ENCODE measurements around the gene THSD4.

THSD4 gene

GRCh38 chr15:71352765-71353164 is 237.5 kb downstream of the THSD4 start:
- ChIA-PET CTCF (no interaction called here), POLR2A (no interaction called here)
- H3K4me3 ChIP-seq (ENCODE audit: control insufficient read depth in 1 of 7, extremely low read depth in 1 of 7, insufficient read depth in 4 of 7, low read depth in 2 of 7, low read length in 6 of 7), result no peak overlapping the region
- no peak overlapping the region for H3K27ac ChIP-seq (ENCODE audit: insufficient read depth in 1 of 2, low read depth in 1 of 2, low read length in 2 of 2, poor library complexity in 1 of 2, severe bottlenecking in 2 of 2)
- H3K27me3 ChIP-seq (replicated peaks in 2 of 5; ENCODE audit: control insufficient read depth in 4 of 5, insufficient read depth in 5 of 5, low read length in 4 of 5), result peaks cover 0 to 10% (median 4%) of the 10 kb centered on the region in 5 experiments
- H3K4me1 ChIP-seq (ENCODE audit: control extremely low read depth in 1 of 4, control insufficient read depth in 4 of 4, insufficient read depth in 4 of 4, low read length in 3 of 4), result no peaks in the 10 kb centered on the region
- DNase-seq, result no peak
- 83% methylated on average over 4 of the region's 6 CpGs for WGBS (ENCODE audit: insufficient coverage)
- H3K9me3 ChIP-seq (ENCODE audit: control extremely low read depth in 1 of 5, control insufficient read depth in 4 of 5, insufficient read depth in 2 of 5, low read depth in 1 of 5, low read length in 4 of 5), result no peaks in the 10 kb centered on the region
- H3K36me3 ChIP-seq (ENCODE audit: control insufficient read depth in 4 of 4, insufficient read depth in 4 of 4, low read length in 3 of 4), result no peaks in the 10 kb centered on the region

GRCh38 chr15:71353171-71353570 is 237.9 kb downstream of the THSD4 start:
- WGBS (ENCODE audit: insufficient coverage), result 100% methylated on average over 1 of the region's 2 CpGs
- no peak overlapping the region for H3K27ac ChIP-seq (ENCODE audit: insufficient read depth in 1 of 2, low read depth in 1 of 2, low read length in 2 of 2, poor library complexity in 1 of 2, severe bottlenecking in 2 of 2)
- DNase-seq, result no peak
- H3K36me3 ChIP-seq (ENCODE audit: control insufficient read depth in 4 of 4, insufficient read depth in 4 of 4, low read length in 3 of 4), result no peaks in the 10 kb centered on the region
- H3K4me3 ChIP-seq (ENCODE audit: control insufficient read depth in 1 of 7, extremely low read depth in 1 of 7, insufficient read depth in 4 of 7, low read depth in 2 of 7, low read length in 6 of 7), result no peak overlapping the region
- H3K27me3 ChIP-seq (replicated peaks in 2 of 5; ENCODE audit: control insufficient read depth in 4 of 5, insufficient read depth in 5 of 5, low read length in 4 of 5), result peaks cover 0 to 11% (median 2%) of the 10 kb centered on the region in 5 experiments
- no peaks in the 10 kb centered on the region for H3K4me1 ChIP-seq (ENCODE audit: control extremely low read depth in 1 of 4, control insufficient read depth in 4 of 4, insufficient read depth in 4 of 4, low read length in 3 of 4)
- ChIA-PET CTCF (no interaction called here), POLR2A (no interaction called here)
- no peaks in the 10 kb centered on the region for H3K9me3 ChIP-seq (ENCODE audit: control extremely low read depth in 1 of 5, control insufficient read depth in 4 of 5, insufficient read depth in 2 of 5, low read depth in 1 of 5, low read length in 4 of 5)

GRCh38 chr15:71355268-71355667 is 240.0 kb downstream of the THSD4 start:
- Histone ChIP-seq H3K27me3 (replicated peaks in 2 of 5; ENCODE audit: control insufficient read depth in 4 of 5, insufficient read depth in 5 of 5, low read length in 4 of 5) (peaks cover 0 to 8% (median 2%) of the 10 kb centered on the region in 5 experiments), H3K4me1 (ENCODE audit: control extremely low read depth in 1 of 4, control insufficient read depth in 4 of 4, insufficient read depth in 4 of 4, low read length in 3 of 4) (no peaks in the 10 kb centered on the region), H3K4me3 (ENCODE audit: control insufficient read depth in 1 of 7, extremely low read depth in 1 of 7, insufficient read depth in 4 of 7, low read depth in 2 of 7, low read length in 6 of 7) (no peak overlapping the region), H3K27ac (ENCODE audit: insufficient read depth in 1 of 2, low read depth in 1 of 2, low read length in 2 of 2, poor library complexity in 1 of 2, severe bottlenecking in 2 of 2) (no peak overlapping the region), H3K36me3 (ENCODE audit: control insufficient read depth in 4 of 4, insufficient read depth in 4 of 4, low read length in 3 of 4) (no peaks in the 10 kb centered on the region), H3K9me3 (ENCODE audit: control extremely low read depth in 1 of 5, control insufficient read depth in 4 of 5, insufficient read depth in 2 of 5, low read depth in 1 of 5, low read length in 4 of 5) (no peaks in the 10 kb centered on the region)
- WGBS (ENCODE audit: insufficient coverage), result 91% methylated on average over 2 of the region's 3 CpGs
- POLR2A ChIA-PET, result no interaction called here
- CTCF ChIA-PET, result no interaction called here
- no peak for DNase-seq

- WGBS (ENCODE audit: insufficient coverage), result 93% methylated on average over 6 of the region's 9 CpGs
- no peak for DNase-seq
- H3K9me3 ChIP-seq (ENCODE audit: control extremely low read depth in 1 of 5, control insufficient read depth in 4 of 5, insufficient read depth in 2 of 5, low read depth in 1 of 5, low read length in 4 of 5), result no peaks in the 10 kb centered on the region
- H3K36me3 ChIP-seq (ENCODE audit: control insufficient read depth in 4 of 4, insufficient read depth in 4 of 4, low read length in 3 of 4), result no peaks in the 10 kb centered on the region
- no peak overlapping the region for H3K27ac ChIP-seq (ENCODE audit: insufficient read depth in 1 of 2, low read depth in 1 of 2, low read length in 2 of 2, poor library complexity in 1 of 2, severe bottlenecking in 2 of 2)
- no peak overlapping the region for H3K4me3 ChIP-seq (ENCODE audit: control insufficient read depth in 1 of 7, extremely low read depth in 1 of 7, insufficient read depth in 4 of 7, low read depth in 2 of 7, low read length in 6 of 7)
- peaks cover 0 to 10% (median 0%) of the 10 kb centered on the region in 5 experiments for H3K27me3 ChIP-seq (replicated peaks in 2 of 5; ENCODE audit: control insufficient read depth in 4 of 5, insufficient read depth in 5 of 5, low read length in 4 of 5)
- ChIA-PET POLR2A (no interaction called here), CTCF (no interaction called here)
- no peaks in the 10 kb centered on the region for H3K4me1 ChIP-seq (ENCODE audit: control extremely low read depth in 1 of 4, control insufficient read depth in 4 of 4, insufficient read depth in 4 of 4, low read length in 3 of 4)
Measured at GRCh38 chr15:71357321-71357732, 242.1 kb downstream of the THSD4 start.

- Histone ChIP-seq H3K27ac (ENCODE audit: insufficient read depth in 1 of 2, low read depth in 1 of 2, low read length in 2 of 2, poor library complexity in 1 of 2, severe bottlenecking in 2 of 2) (no peak overlapping the region), H3K9me3 (ENCODE audit: control extremely low read depth in 1 of 5, control insufficient read depth in 4 of 5, insufficient read depth in 2 of 5, low read depth in 1 of 5, low read length in 4 of 5) (no peaks in the 10 kb centered on the region), H3K36me3 (ENCODE audit: control insufficient read depth in 4 of 4, insufficient read depth in 4 of 4, low read length in 3 of 4) (no peaks in the 10 kb centered on the region), H3K4me3 (ENCODE audit: control insufficient read depth in 1 of 7, extremely low read depth in 1 of 7, insufficient read depth in 4 of 7, low read depth in 2 of 7, low read length in 6 of 7) (no peak overlapping the region), H3K4me1 (ENCODE audit: control extremely low read depth in 1 of 4, control insufficient read depth in 4 of 4, insufficient read depth in 4 of 4, low read length in 3 of 4) (no peaks in the 10 kb centered on the region), H3K27me3 (replicated peaks in 2 of 5; ENCODE audit: control insufficient read depth in 4 of 5, insufficient read depth in 5 of 5, low read length in 4 of 5) (peaks cover 0 to 10% (median 0%) of the 10 kb centered on the region in 5 experiments)
- ChIA-PET CTCF (no interaction called here), POLR2A (no interaction called here)
- no peak for DNase-seq
- 100% methylated on average over 2 of the region's 4 CpGs for WGBS (ENCODE audit: insufficient coverage)
Measured at GRCh38 chr15:71357967-71358366, 242.7 kb downstream of the THSD4 start.

GRCh38 chr15:71359246-71359645 is 244.0 kb downstream of the THSD4 start:
- H3K4me1 ChIP-seq (ENCODE audit: control extremely low read depth in 1 of 4, control insufficient read depth in 4 of 4, insufficient read depth in 4 of 4, low read length in 3 of 4), result no peaks in the 10 kb centered on the region
- CTCF ChIA-PET, result interaction anchor here (1.4 kb wide), 1 partner anchor 27 kb away, joined by 5 read pairs; no protein-coding TSS in a partner anchor
- POLR2A ChIA-PET, result no interaction called here
- H3K36me3 ChIP-seq (ENCODE audit: control insufficient read depth in 4 of 4, insufficient read depth in 4 of 4, low read length in 3 of 4), result no peaks in the 10 kb centered on the region
- WGBS (ENCODE audit: insufficient coverage), result 100% methylated on average over 4 of the region's 7 CpGs
- no peak overlapping the region for H3K27ac ChIP-seq (ENCODE audit: insufficient read depth in 1 of 2, low read depth in 1 of 2, low read length in 2 of 2, poor library complexity in 1 of 2, severe bottlenecking in 2 of 2)
- H3K27me3 ChIP-seq (replicated peaks in 2 of 5; ENCODE audit: control insufficient read depth in 4 of 5, insufficient read depth in 5 of 5, low read length in 4 of 5), result peaks cover 0 to 14% (median under 1%) of the 10 kb centered on the region in 5 experiments
- H3K4me3 ChIP-seq (ENCODE audit: control insufficient read depth in 1 of 7, extremely low read depth in 1 of 7, insufficient read depth in 4 of 7, low read depth in 2 of 7, low read length in 6 of 7), result no peak overlapping the region
- no peaks in the 10 kb centered on the region for H3K9me3 ChIP-seq (ENCODE audit: control extremely low read depth in 1 of 5, control insufficient read depth in 4 of 5, insufficient read depth in 2 of 5, low read depth in 1 of 5, low read length in 4 of 5)
- no peak for DNase-seq

- peaks cover 0 to 15% (median 3%) of the 10 kb centered on the region in 5 experiments for H3K27me3 ChIP-seq (replicated peaks in 2 of 5; ENCODE audit: control insufficient read depth in 4 of 5, insufficient read depth in 5 of 5, low read length in 4 of 5)
- ChIA-PET CTCF (no interaction called here), POLR2A (no interaction called here)
- no peak overlapping the region for H3K27ac ChIP-seq (ENCODE audit: insufficient read depth in 1 of 2, low read depth in 1 of 2, low read length in 2 of 2, poor library complexity in 1 of 2, severe bottlenecking in 2 of 2)
- WGBS (ENCODE audit: insufficient coverage), result 100% methylated on average over 2 of the region's 8 CpGs
- H3K9me3 ChIP-seq (ENCODE audit: control extremely low read depth in 1 of 5, control insufficient read depth in 4 of 5, insufficient read depth in 2 of 5, low read depth in 1 of 5, low read length in 4 of 5), result no peaks in the 10 kb centered on the region
- H3K36me3 ChIP-seq (ENCODE audit: control insufficient read depth in 4 of 4, insufficient read depth in 4 of 4, low read length in 3 of 4), result no peaks in the 10 kb centered on the region
- no peak overlapping the region for H3K4me3 ChIP-seq (ENCODE audit: control insufficient read depth in 1 of 7, extremely low read depth in 1 of 7, insufficient read depth in 4 of 7, low read depth in 2 of 7, low read length in 6 of 7)
- no peak for DNase-seq
- H3K4me1 ChIP-seq (ENCODE audit: control extremely low read depth in 1 of 4, control insufficient read depth in 4 of 4, insufficient read depth in 4 of 4, low read length in 3 of 4), result no peaks in the 10 kb centered on the region
Measured at GRCh38 chr15:71362556-71362955, 247.3 kb downstream of the THSD4 start.
